ENCODE measurements around the gene HOXD3. TPM values are rescaled to one million over a fixed set of nuclear protein-coding genes. Genes with fewer than 3 reads are reported as not detected.

The HOXD3 gene
- total RNA-seq, 2 donors from 2014 or later: 2.2 to 5.3 TPM

DNA sequence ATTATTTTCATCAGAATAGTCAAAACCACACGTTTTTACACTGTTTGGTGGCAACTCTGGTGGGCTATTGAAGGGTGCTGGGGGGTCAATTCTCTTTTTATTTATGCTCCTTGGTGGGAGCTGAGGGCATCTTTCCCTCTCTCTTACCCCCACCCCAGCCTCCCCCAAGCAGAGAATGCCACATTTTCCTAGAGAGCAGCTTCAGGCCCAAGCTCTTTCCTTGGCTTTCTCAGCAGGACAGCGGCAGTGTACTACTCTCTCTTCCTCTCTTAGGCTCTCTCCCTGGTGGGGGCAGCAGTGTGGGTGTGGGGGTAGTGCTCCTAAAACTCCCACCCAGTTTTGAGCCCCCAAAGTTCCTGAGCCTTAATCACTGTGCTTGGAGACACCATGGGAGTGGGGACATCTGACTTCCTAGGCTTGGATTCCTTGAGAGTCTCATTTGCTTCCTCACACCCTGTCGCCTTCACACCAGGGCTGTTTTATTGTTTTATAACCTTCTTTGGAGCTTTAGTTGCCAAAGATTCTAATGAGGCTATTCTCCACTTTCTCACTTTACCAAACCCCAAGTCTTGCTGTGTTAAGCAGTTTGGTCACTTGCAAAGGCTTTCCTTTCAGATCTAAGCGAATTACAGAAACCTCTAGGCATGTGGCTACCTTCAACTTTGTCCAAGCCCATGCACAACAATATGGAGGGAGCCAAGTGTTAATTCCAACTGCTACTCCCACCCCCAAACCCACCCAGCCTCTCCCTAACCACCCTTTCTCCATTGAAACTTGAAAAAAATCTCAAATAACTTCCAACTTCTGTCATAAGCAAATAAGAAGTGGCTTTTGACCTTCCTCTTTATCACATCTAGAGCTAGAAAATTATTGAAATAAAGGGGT is 11.8 kb upstream of the HOXD3 start:
- 85% methylated on average over 4 of the region's 4 CpGs for WGBS
- intact Hi-C loops (cut with DNase I): no loop called here
- no peaks in the 10 kb centered on the region for H3K27me3 ChIP-seq (replicated peaks; ENCODE audit: insufficient read depth)
- no peak overlapping the region for H3K4me3 ChIP-seq
- no peaks in the 10 kb centered on the region for H3K4me1 ChIP-seq (replicated peaks)
- no peak overlapping the region for H3K27ac ChIP-seq
- no peaks in the 10 kb centered on the region for H3K36me3 ChIP-seq
- no peak for DNase-seq (ENCODE audit: low spot score)
- no peaks in the 10 kb centered on the region for H3K9me3 ChIP-seq
- TF ChIP-seq POLR2AphosphoS5 (IDR thresholded peaks at IDR 0.05) (no peak), POLR2A (IDR thresholded peaks at IDR 0.05) (no peak)
- TF ChIP-seq, protein P1, sequence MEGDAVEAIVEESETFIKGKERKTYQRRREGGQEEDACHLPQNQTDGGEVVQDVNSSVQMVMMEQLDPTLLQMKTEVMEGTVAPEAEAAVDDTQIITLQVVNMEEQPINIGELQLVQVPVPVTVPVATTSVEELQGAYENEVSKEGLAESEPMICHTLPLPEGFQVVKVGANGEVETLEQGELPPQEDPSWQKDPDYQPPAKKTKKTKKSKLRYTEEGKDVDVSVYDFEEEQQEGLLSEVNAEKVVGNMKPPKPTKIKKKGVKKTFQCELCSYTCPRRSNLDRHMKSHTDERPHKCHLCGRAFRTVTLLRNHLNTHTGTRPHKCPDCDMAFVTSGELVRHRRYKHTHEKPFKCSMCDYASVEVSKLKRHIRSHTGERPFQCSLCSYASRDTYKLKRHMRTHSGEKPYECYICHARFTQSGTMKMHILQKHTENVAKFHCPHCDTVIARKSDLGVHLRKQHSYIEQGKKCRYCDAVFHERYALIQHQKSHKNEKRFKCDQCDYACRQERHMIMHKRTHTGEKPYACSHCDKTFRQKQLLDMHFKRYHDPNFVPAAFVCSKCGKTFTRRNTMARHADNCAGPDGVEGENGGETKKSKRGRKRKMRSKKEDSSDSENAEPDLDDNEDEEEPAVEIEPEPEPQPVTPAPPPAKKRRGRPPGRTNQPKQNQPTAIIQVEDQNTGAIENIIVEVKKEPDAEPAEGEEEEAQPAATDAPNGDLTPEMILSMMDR (IDR thresholded peaks at IDR 0.05): no peak

DNA sequence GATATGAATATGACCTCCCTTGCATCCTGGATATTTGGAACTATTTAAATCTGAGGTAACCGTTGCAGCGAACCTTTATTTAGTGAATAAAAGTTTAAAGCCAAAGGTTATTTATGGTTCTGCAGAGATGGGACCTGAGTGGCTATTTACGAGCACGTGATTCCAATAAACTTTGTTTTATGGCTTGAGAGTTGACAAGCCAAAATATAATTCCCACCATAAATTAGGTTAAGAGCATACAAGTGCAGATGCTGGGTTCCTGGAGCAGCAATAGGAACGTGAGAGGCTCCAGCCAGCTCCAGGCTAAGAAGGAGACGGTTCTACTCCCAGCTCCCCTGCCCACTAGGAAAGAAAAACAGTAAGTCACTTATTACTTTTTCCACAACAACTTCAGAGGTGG is 11.0 kb upstream of the HOXD3 start:
- H3K36me3 ChIP-seq: no peaks in the 10 kb centered on the region
- no peak overlapping the region for H3K27ac ChIP-seq
- H3K27me3 ChIP-seq (replicated peaks; ENCODE audit: insufficient read depth): no peaks in the 10 kb centered on the region
- DNase-seq (ENCODE audit: low spot score): no peak
- H3K9me3 ChIP-seq: no peaks in the 10 kb centered on the region
- H3K4me1 ChIP-seq (replicated peaks): no peaks in the 10 kb centered on the region
- no peak overlapping the region for H3K4me3 ChIP-seq
- 19% methylated on average over 6 of the region's 6 CpGs for WGBS
- TF ChIP-seq POLR2AphosphoS5 (IDR thresholded peaks at IDR 0.05): no peak
- intact Hi-C loops (cut with DNase I): no loop called here

DNA sequence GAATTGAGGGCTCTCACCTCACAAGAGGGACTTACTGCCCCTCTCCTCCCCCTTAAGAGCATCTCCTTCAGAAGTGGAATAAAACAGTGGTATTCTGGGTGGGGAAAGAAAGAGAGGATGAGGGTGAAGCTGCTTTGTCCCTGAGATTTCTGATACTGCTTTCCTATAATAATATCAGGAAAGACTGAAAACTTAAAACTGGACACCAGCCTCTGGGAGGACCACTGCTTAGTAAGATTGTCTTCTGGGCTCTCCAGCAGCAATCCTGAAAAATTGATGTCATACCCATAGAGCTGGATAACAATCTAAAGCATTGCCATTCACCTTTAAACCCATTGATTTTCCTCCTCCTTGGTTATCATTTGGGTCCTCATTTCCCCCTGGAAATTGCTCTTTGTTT is 10.5 kb upstream of the HOXD3 start:
- TF ChIP-seq POLR2A (IDR thresholded peaks at IDR 0.05): no peak
- no peak for DNase-seq (ENCODE audit: low spot score)
- no peak overlapping the region for H3K27ac ChIP-seq
- H3K36me3 ChIP-seq: no peaks in the 10 kb centered on the region
- intact Hi-C loops (cut with DNase I): no loop called here
- no peak overlapping the region for H3K4me3 ChIP-seq
- no peaks in the 10 kb centered on the region for H3K4me1 ChIP-seq (replicated peaks)
- H3K27me3 ChIP-seq (replicated peaks; ENCODE audit: insufficient read depth): no peaks in the 10 kb centered on the region
- no peaks in the 10 kb centered on the region for H3K9me3 ChIP-seq

DNA sequence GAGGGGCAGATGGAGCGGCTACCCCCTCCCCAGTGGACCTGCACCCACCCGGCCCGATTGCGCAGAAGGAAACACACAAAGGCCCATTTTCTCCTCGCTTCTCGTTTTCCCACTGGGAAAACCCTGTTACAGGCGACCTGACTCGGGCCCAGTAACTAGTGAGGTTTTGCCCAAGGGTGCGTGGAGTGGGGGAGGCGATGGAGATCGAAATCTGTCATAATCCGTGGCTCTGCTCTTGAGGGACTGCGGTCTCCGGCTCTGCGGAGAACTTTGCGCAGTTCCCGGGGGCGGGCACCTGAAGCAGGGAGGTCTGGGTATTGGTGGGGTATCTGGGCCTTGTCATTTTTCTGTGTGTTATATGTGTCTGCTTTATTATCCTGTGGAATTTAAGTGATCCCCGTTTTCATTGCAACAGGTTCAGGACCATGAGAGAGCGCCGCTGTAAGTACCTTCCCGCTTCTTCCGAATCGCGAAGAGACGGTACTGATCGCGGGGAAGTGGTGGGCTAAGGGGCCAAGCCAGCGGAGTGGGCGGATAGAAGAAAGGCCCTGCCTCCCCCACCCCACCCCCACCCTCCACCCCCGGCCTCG is 9.8 kb upstream of the HOXD3 start:
- TF ChIP-seq, protein P1 (IDR thresholded peaks at IDR 0.05): no peak
- no peak for TF ChIP-seq POLR2AphosphoS5 (IDR thresholded peaks at IDR 0.05)
- no peak for DNase-seq (ENCODE audit: low spot score)
- H3K4me1 ChIP-seq (replicated peaks): no peaks in the 10 kb centered on the region
- no peaks in the 10 kb centered on the region for H3K27me3 ChIP-seq (replicated peaks; ENCODE audit: insufficient read depth)
- no peaks in the 10 kb centered on the region for H3K9me3 ChIP-seq
- H3K27ac ChIP-seq: no peak overlapping the region
- H3K4me3 ChIP-seq: no peak overlapping the region
- H3K36me3 ChIP-seq: no peaks in the 10 kb centered on the region
- 55% methylated on average over 32 of the region's 32 CpGs for WGBS
- intact Hi-C loops (cut with DNase I): no loop called here

GRCh38 chr2:176147800-176148496 is 9.2 kb upstream of the HOXD3 start:
- Histone ChIP-seq H3K27me3 (replicated peaks; ENCODE audit: insufficient read depth) (no peaks in the 10 kb centered on the region), H3K36me3 (no peaks in the 10 kb centered on the region), H3K9me3 (no peaks in the 10 kb centered on the region), H3K4me1 (replicated peaks) (no peaks in the 10 kb centered on the region), H3K27ac (no peak overlapping the region), H3K4me3 (no peak overlapping the region)
- no peak for DNase-seq (ENCODE audit: low spot score)
- intact Hi-C loops (cut with DNase I): no loop called here
- WGBS: 49% methylated on average over 26 of the region's 31 CpGs
- TF ChIP-seq, protein P1 (IDR thresholded peaks at IDR 0.05): no peak
- TF ChIP-seq POLR2AphosphoS5 (IDR thresholded peaks at IDR 0.05): no peak
- TF ChIP-seq POLR2A (IDR thresholded peaks at IDR 0.05): no peak
